Measurements from ENCODE around the gene PDE4D. TPM values are rescaled to one million over a fixed set of nuclear protein-coding genes. Genes with fewer than 3 reads are reported as not detected.

Gene PDE4D
- total and polyA plus RNA-seq, 11 donors, result 5.2 to 68.3 (median 42.1) TPM

DNA sequence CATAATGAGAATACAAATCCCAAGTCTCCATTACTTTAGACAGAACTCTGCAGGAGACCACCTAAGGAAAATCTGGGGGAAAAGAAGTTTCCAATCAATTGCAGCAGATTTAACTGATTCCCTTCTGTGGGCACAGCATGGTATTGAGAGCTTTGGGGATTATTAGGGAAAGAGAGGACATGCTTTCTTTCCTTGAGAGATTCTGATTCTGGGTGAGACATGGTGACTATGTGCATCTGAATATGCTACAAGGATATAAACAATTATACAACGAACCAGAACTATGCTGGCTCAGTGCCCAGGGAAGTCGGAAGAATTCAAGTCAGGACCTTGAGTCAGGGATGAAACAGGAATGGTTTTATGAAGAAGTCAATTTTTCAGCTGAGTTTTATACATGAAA lies 183.7 kb downstream of the PDE4D start:
- no peaks in the 10 kb centered on the region for H3K27me3 ChIP-seq
- DNase-seq, result peak in 1 of 5 donors; percentile 9
- H3K4me1 ChIP-seq, result peaks cover 0 to 8% (median 0%) of the 10 kb centered on the region in 12 donors
- intact Hi-C loops (cut with DNase I), result no loop called here
- TF ChIP-seq, protein P1, sequence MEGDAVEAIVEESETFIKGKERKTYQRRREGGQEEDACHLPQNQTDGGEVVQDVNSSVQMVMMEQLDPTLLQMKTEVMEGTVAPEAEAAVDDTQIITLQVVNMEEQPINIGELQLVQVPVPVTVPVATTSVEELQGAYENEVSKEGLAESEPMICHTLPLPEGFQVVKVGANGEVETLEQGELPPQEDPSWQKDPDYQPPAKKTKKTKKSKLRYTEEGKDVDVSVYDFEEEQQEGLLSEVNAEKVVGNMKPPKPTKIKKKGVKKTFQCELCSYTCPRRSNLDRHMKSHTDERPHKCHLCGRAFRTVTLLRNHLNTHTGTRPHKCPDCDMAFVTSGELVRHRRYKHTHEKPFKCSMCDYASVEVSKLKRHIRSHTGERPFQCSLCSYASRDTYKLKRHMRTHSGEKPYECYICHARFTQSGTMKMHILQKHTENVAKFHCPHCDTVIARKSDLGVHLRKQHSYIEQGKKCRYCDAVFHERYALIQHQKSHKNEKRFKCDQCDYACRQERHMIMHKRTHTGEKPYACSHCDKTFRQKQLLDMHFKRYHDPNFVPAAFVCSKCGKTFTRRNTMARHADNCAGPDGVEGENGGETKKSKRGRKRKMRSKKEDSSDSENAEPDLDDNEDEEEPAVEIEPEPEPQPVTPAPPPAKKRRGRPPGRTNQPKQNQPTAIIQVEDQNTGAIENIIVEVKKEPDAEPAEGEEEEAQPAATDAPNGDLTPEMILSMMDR (IDR thresholded peaks at IDR 0.05), result no peak
- TF ChIP-seq POLR2A (IDR thresholded peaks at IDR 0.05), result no peak
- peaks cover 0 to 3% (median 0%) of the 10 kb centered on the region in 12 donors for H3K9me3 ChIP-seq
- H3K36me3 ChIP-seq, result no peaks in the 10 kb centered on the region
- no peak for ATAC-seq
- no peak overlapping the region for H3K4me3 ChIP-seq
- 9 to 17% (median 13%) methylated on average over 2 of the region's 2 CpGs for WGBS, 4 donors
- peak overlapping the region in 1 of 12 donors; percentile 44 for H3K27ac ChIP-seq

DNA sequence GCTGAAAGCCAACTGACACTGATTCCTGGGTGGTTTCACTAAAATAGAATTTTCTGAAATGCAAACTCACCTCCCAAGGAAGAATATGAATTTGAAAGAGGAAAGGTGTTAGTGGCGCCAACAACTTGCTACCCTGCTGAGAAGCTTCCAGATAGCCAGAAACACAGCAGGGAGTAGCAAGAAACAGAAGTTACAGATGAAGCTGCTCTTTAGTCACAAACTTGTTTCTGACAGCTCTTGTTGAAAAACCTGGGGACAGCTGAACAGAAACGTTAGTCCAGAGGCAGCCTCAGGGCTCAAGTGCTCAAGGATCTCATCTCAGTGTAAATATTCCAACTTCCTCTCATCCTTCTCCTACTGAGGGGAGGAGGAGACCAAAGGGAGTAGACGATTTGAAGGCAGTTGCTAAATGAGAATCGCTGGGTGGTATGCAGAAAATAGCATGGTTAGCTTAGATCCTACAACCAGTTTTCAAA lies 184.1 kb downstream of the PDE4D start:
- WGBS, 4 donors, result 21 to 34% (median 26%) methylated on average over 4 of the region's 4 CpGs
- H3K36me3 ChIP-seq, result no peaks in the 10 kb centered on the region
- intact Hi-C loops (cut with DNase I), result no loop called here
- DNase-seq (no peak), ATAC-seq (no peak)
- peaks cover 0 to 3% (median 0%) of the 10 kb centered on the region in 12 donors for H3K9me3 ChIP-seq
- H3K4me3 ChIP-seq, result no peak overlapping the region
- no peaks in the 10 kb centered on the region for H3K27me3 ChIP-seq
- peaks cover 0 to 8% (median 0%) of the 10 kb centered on the region in 12 donors for H3K4me1 ChIP-seq
- no peak for TF ChIP-seq POLR2A (IDR thresholded peaks at IDR 0.05)
- TF ChIP-seq, protein P1 (IDR thresholded peaks at IDR 0.05), result no peak
- H3K27ac ChIP-seq, result peak overlapping the region in 1 of 12 donors; percentile 44

DNA sequence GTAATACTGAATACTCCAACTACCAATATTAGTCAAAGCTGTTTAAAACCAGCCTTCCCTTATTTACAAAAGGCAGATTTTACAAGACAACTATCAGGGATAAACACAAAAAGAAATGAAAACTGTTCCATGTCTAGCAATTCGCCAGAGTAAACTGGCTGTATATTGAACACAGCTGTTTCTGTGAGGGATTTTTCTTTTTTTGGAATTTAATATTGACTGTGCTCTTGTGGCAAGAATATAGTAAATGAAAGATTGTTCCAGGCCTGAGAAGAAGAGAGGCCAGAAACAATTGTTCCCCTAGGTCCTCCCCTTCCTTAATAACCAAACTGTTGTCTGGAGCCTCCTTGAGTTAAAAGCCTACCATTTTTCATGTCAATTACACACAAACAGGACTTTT lies 188.6 kb downstream of the PDE4D start:
- Histone ChIP-seq H3K9me3 (no peaks in the 10 kb centered on the region), H3K4me1 (peaks cover 0 to 5% (median 0%) of the 10 kb centered on the region in 12 donors), H3K27ac (peak overlapping the region in 1 of 12 donors; percentile 38), H3K27me3 (no peaks in the 10 kb centered on the region), H3K36me3 (no peaks in the 10 kb centered on the region), H3K4me3 (no peak overlapping the region)
- intact Hi-C loops (cut with DNase I), result no loop called here
- TF ChIP-seq, protein P1 (IDR thresholded peaks at IDR 0.05), result no peak
- no peak for TF ChIP-seq POLR2A (IDR thresholded peaks at IDR 0.05)
- no peak for DNase-seq
- WGBS, 4 donors, result 77 to 91% (median 88%) methylated on average over 1 of the region's 1 CpG
- ATAC-seq, result no peak

DNA sequence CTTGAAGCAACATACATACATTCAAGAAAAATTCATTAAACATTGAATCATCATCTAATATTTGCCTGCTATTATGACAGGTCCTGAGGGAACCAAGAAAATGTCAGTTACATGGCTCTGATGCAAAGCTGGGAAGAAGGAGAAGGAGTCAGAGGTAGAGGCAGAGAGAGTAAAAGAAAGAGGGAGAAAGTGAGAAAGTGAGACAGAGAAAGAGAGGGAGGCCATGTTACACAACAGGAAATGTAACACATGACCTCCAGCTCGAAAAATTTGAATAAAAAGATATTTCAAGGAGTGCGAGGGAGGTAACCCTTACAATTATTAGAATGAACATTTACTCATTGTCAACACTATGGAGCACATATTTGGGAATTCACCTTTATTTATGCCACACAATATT lies 189.7 kb downstream of the PDE4D start:
- H3K36me3 ChIP-seq, result no peaks in the 10 kb centered on the region
- ATAC-seq (no peak), DNase-seq (no peak)
- no peaks in the 10 kb centered on the region for H3K4me1 ChIP-seq
- no peak for TF ChIP-seq POLR2A (IDR thresholded peaks at IDR 0.05)
- TF ChIP-seq, protein P1 (IDR thresholded peaks at IDR 0.05), result no peak
- no peak overlapping the region for H3K4me3 ChIP-seq
- no peaks in the 10 kb centered on the region for H3K9me3 ChIP-seq
- intact Hi-C loops (cut with DNase I), result no loop called here
- H3K27me3 ChIP-seq, result no peaks in the 10 kb centered on the region
- WGBS, 4 donors, result 69 to 79% (median 75%) methylated on average over 2 of the region's 2 CpGs
- no peak overlapping the region for H3K27ac ChIP-seq

Data from heart left ventricle (tissue), 16 donors.